Endometrial microvascular endothelial cells (primary cell): ENCODE measurements around the gene ARHGAP8. TPM values are rescaled to one million over a fixed set of nuclear protein-coding genes. Genes with fewer than 3 reads are reported as not detected.
"Not testable (repeated sequence)": the region's sequence is repeated elsewhere in the genome, so short reads cannot be mapped to it uniquely, and the experiment has no call there.

ENCODE experiments used
- in situ Hi-C: cut with HindIII; loops from 2 replicates; pipeline ENCODE4 v1.10.0; 2017; ENCODE audit warnings: low sequenced_read_pairs, low pct_unique_long_range_greater_than_20kb; ENCODE audit errors: inconsistent ontology term
- total RNA-seq: library from RNA; depleted of rRNA; stranded (reverse); fragments of >200 nt; gene quantifications from one replicate; pipeline ENCODE4 v1.2.3, GENCODE V29; 2015; ENCODE audit errors: inconsistent ontology term

Gene ARHGAP8
- total RNA-seq, 1 donor from 2014 or later = not detected

- in situ Hi-C loops = no loop called here
Observed at GRCh38 chr22:44736581-44737405, 15.6 kb upstream of the ARHGAP8 start.

GRCh38 chr22:44737406-44738346 lies 14.7 kb upstream of the ARHGAP8 start:
- in situ Hi-C loops = no loop called here

- in situ Hi-C loops = no loop called here
Observed at GRCh38 chr22:44738347-44738715, 14.0 kb upstream of the ARHGAP8 start.

GRCh38 chr22:44739024-44739423 lies 13.4 kb upstream of the ARHGAP8 start:
- in situ Hi-C loops = no loop called here

GRCh38 chr22:44739666-44740065 lies 12.7 kb upstream of the ARHGAP8 start:
- in situ Hi-C loops = not testable (repeated sequence)

GRCh38 chr22:44740307-44740706 lies 12.1 kb upstream of the ARHGAP8 start:
- in situ Hi-C loops = no loop called here

- in situ Hi-C loops = no loop called here
Observed at GRCh38 chr22:44741929-44742328, 10.4 kb upstream of the ARHGAP8 start.

GRCh38 chr22:44743247-44743646 lies 9.1 kb upstream of the ARHGAP8 start:
- in situ Hi-C loops = no loop called here

- in situ Hi-C loops = no loop called here
Observed at GRCh38 chr22:44743804-44744211, 8.6 kb upstream of the ARHGAP8 start.

- in situ Hi-C loops = no loop called here
Observed at GRCh38 chr22:44745853-44746789, 6.3 kb upstream of the ARHGAP8 start.

- in situ Hi-C loops = not testable (repeated sequence)
Observed at GRCh38 chr22:44747784-44748127, 4.6 kb upstream of the ARHGAP8 start.

- in situ Hi-C loops = no loop called here
Observed at GRCh38 chr22:44748524-44748923, 3.9 kb upstream of the ARHGAP8 start.

GRCh38 chr22:44750481-44750880 lies 1.9 kb upstream of the ARHGAP8 start:
- in situ Hi-C loops = no loop called here

- in situ Hi-C loops = no loop called here
Observed at GRCh38 chr22:44753189-44754042, 1.0 kb downstream of the ARHGAP8 start.

- in situ Hi-C loops = no loop called here
Observed at GRCh38 chr22:44754998-44755397, 2.6 kb downstream of the ARHGAP8 start.

GRCh38 chr22:44755417-44755816 lies 3.0 kb downstream of the ARHGAP8 start:
- in situ Hi-C loops = no loop called here

- in situ Hi-C loops = no loop called here
Observed at GRCh38 chr22:44755956-44756361, 3.6 kb downstream of the ARHGAP8 start.

GRCh38 chr22:44758344-44758973 lies 6.1 kb downstream of the ARHGAP8 start:
- in situ Hi-C loops = no loop called here
